OCI-LY1 (cell line): Measurements from ENCODE around the gene IFITM5.

Experiments
- CTCF ChIP-seq: fragments of 200-600 bp; sonication (generic), shearing (Covaris generic); IDR thresholded peaks from 2 replicates; pipeline ENCODE4 v1.5.1; 2017; ENCODE audit warnings: mild to moderate bottlenecking, antibody characterized with exemption, low read length, moderate library complexity, mixed read lengths
- EZH2 ChIP-seq: fragments of 200-600 bp; sonication (generic), shearing (Covaris generic); IDR thresholded peaks from 2 replicates; pipeline ENCODE4 v1.8.0; 2017; ENCODE audit warnings: borderline replicate concordance, mixed run types, mild to moderate bottlenecking, antibody characterized with exemption, low read length, moderate library complexity, mixed read lengths

- TF ChIP-seq CTCF (no peak), EZH2 (no peak)
Observed at GRCh38 chr11:250274-250673, 49.1 kb downstream of the IFITM5 start.
